Psoas muscle (tissue), 8 donors: ENCODE measurements around the gene SRGN. TPM values are rescaled to one million over a fixed set of nuclear protein-coding genes. Genes with fewer than 3 reads are reported as not detected.
A peak's percentile ranks its signal among the peaks of the same experiment; 100 is the strongest.

ENCODE experiments used
- ATAC-seq, 4 donors: fragments of 200-7000 bp; cut with Tn5 transposase; one replicate each; pipeline ENCODE4 v1.9.1; 2020; ENCODE audit warnings: moderate library complexity in 3 of 4, mild to moderate bottlenecking in 2 of 4
- DNase-seq, 2 donors: peaks; one replicate each; pipeline ENCODE4 v3.0.0-alpha.2; 2020
- H3K27ac ChIP-seq: fragments of 200-600 bp; one replicate; pipeline ENCODE4 v1.8.0; 2022
- H3K27me3 ChIP-seq, 3 donors: fragments of 200-600 bp in 1 of 3; one replicate each; pipeline versions ENCODE4 v1.6.1 to v1.8.0; 2013 to 2022; ENCODE audit warnings: low read length in 2 of 3, mild to moderate bottlenecking in 2 of 3, moderate library complexity in 1 of 3; ENCODE audit not compliant: insufficient read depth in 3 of 3
- H3K36me3 ChIP-seq, 2 donors: fragments of 200-600 bp in 1 of 2; one replicate each; pipeline versions ENCODE4 v1.6.1 to v1.8.0; 2013 to 2022; ENCODE audit warnings: low read depth in 1 of 2, mild to moderate bottlenecking in 1 of 2, moderate library complexity in 1 of 2; ENCODE audit not compliant: insufficient read depth in 1 of 2
- H3K4me1 ChIP-seq: fragments of 200-600 bp; one replicate; pipeline ENCODE4 v1.8.0; 2022
- H3K4me3 ChIP-seq: fragments of 200-600 bp; one replicate; pipeline ENCODE4 v1.8.0; 2022; ENCODE audit warnings: mild to moderate bottlenecking
- H3K9me3 ChIP-seq: fragments of 200-600 bp; one replicate; pipeline ENCODE4 v1.8.0; 2022
- WGBS, 3 donors: extraction: QIAGEN DNeasy Blood & Tissue Kit; methylation state at CpG; one replicate each; pipeline versions ENCODE4 v1.1.6 to v1.1.7; 2013; 5-methylcytosine and 5-hydroxymethylcytosine counted together
- intact Hi-C, 2 donors: fragments of 100-400 bp; cut with DNase I; formaldehyde crosslinking; loops; one replicate each; pipeline versions ENCODE4 v1.11.0 to v1.14.2; 2022
- polyA plus RNA-seq, 3 donors: library from polyadenylated mRNA; stranded (reverse); fragments of 200-250 nt; gene quantifications; one replicate each; pipeline ENCODE4 v1.2.3, GENCODE V29; 2013
- total RNA-seq, 4 donors: library from RNA; stranded (reverse); fragmentation: NEBNext Ultra II Directional in 2 of 4; extraction: Animal tissue kit (Norgen Biotek cat#: 25700) in 2 of 4; gene quantifications; one replicate each; pipeline versions ENCODE4 v1.2.1 to v1.2.4, GENCODE V29; 2021 to 2023
- TF ChIP-seq, protein P1 (sequence below): fragments of 200-600 bp; IDR thresholded peaks from one replicate; pipeline ENCODE4 v1.8.0; 2022; ENCODE audit warnings: antibody characterized with exemption
- donor health status: healthy with polysubstance abuse.
- donor health status: DM: no; HTN: no; CAD: no; lungs with moderate emphysema.
- donor health status: Bipolar disorder and iron deficiency.
- donor health status: healthy.
- donor health status: DM: yes; HTN: yes; CAD: no.
- donor health status: DM: no; HTN: no; CAD: no.
- donor health status: DM: no; HTN: no; CAD: no.
- donor health status: DM: yes; HTN: yes; CAD: no.

SRGN gene
- total and polyA plus RNA-seq, 7 donors, result 27.8 to 54.0 (median 32.9) TPM

- intact Hi-C loops, result no loop called here
- H3K27ac ChIP-seq, result no peak overlapping the region
- H3K27me3 ChIP-seq, result no peaks in the 10 kb centered on the region
- H3K4me3 ChIP-seq, result no peak overlapping the region
- no peaks in the 10 kb centered on the region for H3K4me1 ChIP-seq
- H3K9me3 ChIP-seq, result no peaks in the 10 kb centered on the region
- DNase-seq (no peak), ATAC-seq (no peak)
- H3K36me3 ChIP-seq, result no peaks in the 10 kb centered on the region
- TF ChIP-seq, protein P1, sequence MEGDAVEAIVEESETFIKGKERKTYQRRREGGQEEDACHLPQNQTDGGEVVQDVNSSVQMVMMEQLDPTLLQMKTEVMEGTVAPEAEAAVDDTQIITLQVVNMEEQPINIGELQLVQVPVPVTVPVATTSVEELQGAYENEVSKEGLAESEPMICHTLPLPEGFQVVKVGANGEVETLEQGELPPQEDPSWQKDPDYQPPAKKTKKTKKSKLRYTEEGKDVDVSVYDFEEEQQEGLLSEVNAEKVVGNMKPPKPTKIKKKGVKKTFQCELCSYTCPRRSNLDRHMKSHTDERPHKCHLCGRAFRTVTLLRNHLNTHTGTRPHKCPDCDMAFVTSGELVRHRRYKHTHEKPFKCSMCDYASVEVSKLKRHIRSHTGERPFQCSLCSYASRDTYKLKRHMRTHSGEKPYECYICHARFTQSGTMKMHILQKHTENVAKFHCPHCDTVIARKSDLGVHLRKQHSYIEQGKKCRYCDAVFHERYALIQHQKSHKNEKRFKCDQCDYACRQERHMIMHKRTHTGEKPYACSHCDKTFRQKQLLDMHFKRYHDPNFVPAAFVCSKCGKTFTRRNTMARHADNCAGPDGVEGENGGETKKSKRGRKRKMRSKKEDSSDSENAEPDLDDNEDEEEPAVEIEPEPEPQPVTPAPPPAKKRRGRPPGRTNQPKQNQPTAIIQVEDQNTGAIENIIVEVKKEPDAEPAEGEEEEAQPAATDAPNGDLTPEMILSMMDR, result no peak
- WGBS, 3 donors, result 89 to 94% (median 93%) methylated on average over 2 of the region's 2 CpGs
Measured at GRCh38 chr10:69055241-69055640, 32.7 kb upstream of the SRGN start.

- intact Hi-C loops, result no loop called here
- no peaks in the 10 kb centered on the region for H3K4me1 ChIP-seq
- H3K36me3 ChIP-seq, result no peaks in the 10 kb centered on the region
- no peak overlapping the region for H3K4me3 ChIP-seq
- DNase-seq, result no peak
- no peaks in the 10 kb centered on the region for H3K9me3 ChIP-seq
- TF ChIP-seq, protein P1, result no peak
- peak overlapping the region; percentile 55 for H3K27ac ChIP-seq
- peak in 1 of 4 donors; percentile 27 for ATAC-seq
- H3K27me3 ChIP-seq, result no peaks in the 10 kb centered on the region
- 42 to 48% (median 45%) methylated on average over 7 of the region's 7 CpGs for WGBS, 3 donors
Measured at GRCh38 chr10:69056129-69056528, 31.8 kb upstream of the SRGN start.

DNA sequence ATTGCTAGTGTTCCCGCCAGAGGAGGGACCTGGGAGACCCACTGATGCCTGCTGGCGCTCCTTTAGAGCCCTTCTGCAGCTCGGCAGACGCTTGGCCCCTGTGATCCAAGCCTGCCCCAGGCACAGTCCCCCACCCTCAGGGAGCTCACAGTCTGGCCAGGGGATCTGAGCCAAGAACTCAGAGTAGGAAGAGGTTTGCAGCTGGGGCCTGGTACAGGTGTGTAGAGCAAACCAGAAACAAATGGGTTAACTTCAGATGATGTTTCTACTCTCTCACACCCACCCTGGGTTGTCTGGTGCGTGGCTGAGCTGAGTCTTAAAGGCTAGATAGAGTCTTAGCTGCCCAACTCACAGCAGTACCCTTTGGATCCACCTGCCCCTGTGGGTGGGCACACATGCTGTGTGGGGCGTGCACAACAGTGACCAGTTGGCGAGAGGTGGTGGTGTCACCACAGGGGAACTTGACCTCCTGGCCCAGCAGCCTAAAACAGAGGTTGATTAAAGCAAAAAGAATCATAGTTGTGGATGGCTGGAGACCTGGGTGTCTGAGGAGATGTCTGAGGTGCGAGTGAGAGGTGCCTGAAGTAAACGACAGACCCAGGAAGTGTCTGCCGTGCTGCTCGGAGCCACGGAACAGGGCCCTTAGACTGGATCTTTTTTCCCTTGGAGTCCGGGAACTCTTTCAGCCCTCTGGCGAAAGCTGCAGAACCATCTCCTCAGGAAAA, 31.2 kb upstream of the SRGN start:
- no peak overlapping the region for H3K4me3 ChIP-seq
- H3K27ac ChIP-seq, result peak overlapping the region; percentile 55
- ATAC-seq (no peak), DNase-seq (no peak)
- intact Hi-C loops, result no loop called here
- TF ChIP-seq, protein P1, result no peak
- no peaks in the 10 kb centered on the region for H3K4me1 ChIP-seq
- H3K36me3 ChIP-seq, result no peaks in the 10 kb centered on the region
- no peaks in the 10 kb centered on the region for H3K27me3 ChIP-seq
- 60 to 70% (median 67%) methylated on average over 14 of the region's 14 CpGs for WGBS, 3 donors
- H3K9me3 ChIP-seq, result no peaks in the 10 kb centered on the region

GRCh38 chr10:69057261-69057950, 30.5 kb upstream of the SRGN start:
- DNase-seq (no peak), ATAC-seq (no peak)
- Histone ChIP-seq H3K9me3 (no peaks in the 10 kb centered on the region), H3K4me1 (peaks cover 7% of the 10 kb centered on the region), H3K36me3 (no peaks in the 10 kb centered on the region), H3K27ac (peak overlapping the region; percentile 55), H3K4me3 (no peak overlapping the region), H3K27me3 (no peaks in the 10 kb centered on the region)
- TF ChIP-seq, protein P1, result no peak
- intact Hi-C loops, result no loop called here
- WGBS, 3 donors, result 48 to 58% (median 50%) methylated on average over 14 of the region's 14 CpGs
